Left ventricle myocardium inferior (tissue), 1 donor: Measurements from ENCODE around the gene LRMDA. TPM values are rescaled to one million over a fixed set of nuclear protein-coding genes. Genes with fewer than 3 reads are reported as not detected.
"Not testable (repeated sequence)": the region's sequence is repeated elsewhere in the genome, so short reads cannot be mapped to it uniquely, and the experiment has no call there.

ENCODE experiments used
- DNase-seq: peaks from one replicate; pipeline ENCODE4 v3.0.0-alpha.2; 2020
- H3K27ac ChIP-seq: fragments of 200-600 bp; replicated peaks from 2 replicates; pipeline ENCODE4 v1.8.0; 2021
- H3K27me3 ChIP-seq: fragments of 200-600 bp; 2 replicates; pipeline ENCODE4 v1.8.0; 2021; ENCODE audit warnings: low read depth
- H3K36me3 ChIP-seq: fragments of 200-600 bp; 2 replicates; pipeline ENCODE4 v1.8.0; 2021
- H3K4me1 ChIP-seq: fragments of 200-600 bp; 2 replicates; pipeline ENCODE4 v1.8.0; 2021
- H3K4me3 ChIP-seq: fragments of 200-600 bp; 2 replicates; pipeline ENCODE4 v1.8.0; 2021; ENCODE audit warnings: mild to moderate bottlenecking, moderate library complexity
- H3K9me3 ChIP-seq: fragments of 200-600 bp; replicated peaks from 2 replicates; pipeline ENCODE4 v1.8.0; 2021
- intact Hi-C: fragments of 100-400 bp; cut with micrococcal nuclease; formaldehyde crosslinking; loops from one replicate; pipeline ENCODE4 v1.11.0; 2022
- total RNA-seq: library from RNA; stranded (reverse); fragmentation: NEBNext Ultra II Directional; extraction: Animal tissue kit (Norgen Biotek cat#: 25700); gene quantifications from one replicate; pipeline ENCODE4 v1.2.1, GENCODE V29; 2021
- TF ChIP-seq, protein P1 (sequence below): fragments of 200-600 bp; IDR thresholded peaks from 2 replicates; pipeline ENCODE4 v1.8.0; 2021; ENCODE audit warnings: antibody characterized with exemption, mild to moderate bottlenecking, borderline replicate concordance
- donor health status: DM: no; HTN: yes; CAD: no; lungs with severe emphysema.

LRMDA gene
- total RNA-seq, 1 donor from 2014 or later = 18.7 TPM

DNA sequence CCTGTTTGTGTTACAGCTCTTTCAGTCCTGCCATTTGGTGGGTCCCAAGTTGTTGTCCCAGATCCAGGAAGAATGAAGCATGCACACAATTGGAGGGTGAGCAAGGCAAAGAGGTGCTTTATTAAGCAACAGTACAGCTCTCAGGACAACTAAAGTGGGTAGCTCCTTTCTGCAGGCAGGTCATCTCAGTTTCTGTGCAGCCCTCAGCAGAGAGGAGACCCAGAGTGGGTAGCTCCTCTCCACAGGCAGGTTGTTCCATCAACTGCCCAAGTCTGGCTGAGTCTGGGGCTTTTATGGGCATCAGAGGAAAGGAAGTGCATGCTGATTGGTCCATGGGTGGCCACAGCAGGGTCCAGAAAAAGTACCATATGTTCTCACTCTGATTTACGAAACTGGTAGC lies 624.5 kb downstream of the LRMDA start:
- no peak overlapping the region for H3K27ac ChIP-seq
- no peaks in the 10 kb centered on the region for H3K27me3 ChIP-seq
- DNase-seq = no peak
- no peak overlapping the region for H3K4me3 ChIP-seq
- TF ChIP-seq, protein P1, sequence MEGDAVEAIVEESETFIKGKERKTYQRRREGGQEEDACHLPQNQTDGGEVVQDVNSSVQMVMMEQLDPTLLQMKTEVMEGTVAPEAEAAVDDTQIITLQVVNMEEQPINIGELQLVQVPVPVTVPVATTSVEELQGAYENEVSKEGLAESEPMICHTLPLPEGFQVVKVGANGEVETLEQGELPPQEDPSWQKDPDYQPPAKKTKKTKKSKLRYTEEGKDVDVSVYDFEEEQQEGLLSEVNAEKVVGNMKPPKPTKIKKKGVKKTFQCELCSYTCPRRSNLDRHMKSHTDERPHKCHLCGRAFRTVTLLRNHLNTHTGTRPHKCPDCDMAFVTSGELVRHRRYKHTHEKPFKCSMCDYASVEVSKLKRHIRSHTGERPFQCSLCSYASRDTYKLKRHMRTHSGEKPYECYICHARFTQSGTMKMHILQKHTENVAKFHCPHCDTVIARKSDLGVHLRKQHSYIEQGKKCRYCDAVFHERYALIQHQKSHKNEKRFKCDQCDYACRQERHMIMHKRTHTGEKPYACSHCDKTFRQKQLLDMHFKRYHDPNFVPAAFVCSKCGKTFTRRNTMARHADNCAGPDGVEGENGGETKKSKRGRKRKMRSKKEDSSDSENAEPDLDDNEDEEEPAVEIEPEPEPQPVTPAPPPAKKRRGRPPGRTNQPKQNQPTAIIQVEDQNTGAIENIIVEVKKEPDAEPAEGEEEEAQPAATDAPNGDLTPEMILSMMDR = no peak
- intact Hi-C loops = no loop called here
- H3K4me1 ChIP-seq = no peaks in the 10 kb centered on the region
- H3K36me3 ChIP-seq = no peaks in the 10 kb centered on the region
- H3K9me3 ChIP-seq = peaks cover 10% of the 10 kb centered on the region

DNA sequence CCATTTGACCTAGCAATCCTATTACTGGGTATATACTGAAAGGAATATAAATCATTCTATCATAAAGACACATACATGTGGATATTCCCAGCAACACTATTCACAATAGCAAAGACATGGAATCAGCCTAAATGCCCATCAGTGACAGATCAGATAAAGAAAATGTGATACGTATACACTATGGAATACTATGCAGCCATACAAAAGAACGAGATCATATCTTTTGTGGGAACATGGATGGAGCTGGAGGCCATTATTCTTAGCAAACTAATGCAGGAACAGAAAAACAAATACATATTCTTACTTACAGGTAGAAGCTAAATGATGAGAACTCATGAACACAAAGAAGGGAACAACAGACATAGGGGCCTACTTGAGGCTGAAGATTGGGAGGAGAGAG lies 629.6 kb downstream of the LRMDA start:
- H3K4me1 ChIP-seq, H3K27ac ChIP-seq, DNase-seq, H3K9me3 ChIP-seq, intact Hi-C loops, H3K27me3 ChIP-seq, H3K4me3 ChIP-seq, H3K36me3 ChIP-seq: not testable (repeated sequence)

DNA sequence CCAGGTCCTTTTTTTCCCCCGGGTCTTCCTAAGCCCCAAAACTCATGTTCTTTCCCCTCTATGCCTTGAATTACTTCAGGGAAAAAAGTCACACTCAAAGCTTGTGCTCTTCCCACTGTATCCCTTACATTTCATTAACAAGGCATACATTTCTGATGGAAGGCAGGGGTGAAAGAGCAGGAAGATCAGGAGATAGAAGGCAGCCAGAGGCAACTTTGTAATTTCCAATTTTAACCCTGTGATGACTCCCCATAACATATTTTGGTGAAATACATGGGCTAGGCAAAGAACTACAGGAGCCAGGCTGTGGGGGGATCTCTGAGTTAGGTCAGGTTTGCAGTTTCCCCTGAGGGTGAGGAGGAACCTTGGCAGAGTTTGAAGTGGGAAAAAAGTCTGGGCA lies 635.0 kb downstream of the LRMDA start:
- no peaks in the 10 kb centered on the region for H3K36me3 ChIP-seq
- no peak overlapping the region for H3K27ac ChIP-seq
- no peak for DNase-seq
- H3K9me3 ChIP-seq = no peaks in the 10 kb centered on the region
- no peaks in the 10 kb centered on the region for H3K4me1 ChIP-seq
- intact Hi-C loops = no loop called here
- H3K27me3 ChIP-seq = no peaks in the 10 kb centered on the region
- TF ChIP-seq, protein P1 = no peak
- no peak overlapping the region for H3K4me3 ChIP-seq

DNA sequence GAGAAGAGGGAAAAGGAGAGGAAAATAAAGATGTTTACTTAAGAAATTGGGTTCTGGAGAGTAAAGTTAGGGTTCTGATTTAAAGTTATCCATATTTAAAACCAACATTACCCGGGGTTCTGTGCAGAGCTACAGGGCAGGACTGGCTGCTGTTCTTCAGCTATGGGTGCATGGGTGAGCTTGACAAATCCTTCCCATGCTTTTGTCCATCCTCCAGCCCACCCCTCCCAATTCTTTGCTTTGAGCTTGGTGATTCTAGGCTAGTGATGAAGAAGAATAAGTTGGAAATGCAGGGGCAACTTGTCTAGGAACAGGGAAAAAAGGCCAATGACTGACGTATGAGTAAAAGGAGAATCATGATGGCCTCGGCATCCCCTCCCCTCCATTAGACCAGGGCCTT lies 636.0 kb downstream of the LRMDA start:
- no peak overlapping the region for H3K27ac ChIP-seq
- no peaks in the 10 kb centered on the region for H3K36me3 ChIP-seq
- TF ChIP-seq, protein P1 = no peak
- no peaks in the 10 kb centered on the region for H3K4me1 ChIP-seq
- H3K4me3 ChIP-seq = no peak overlapping the region
- no peaks in the 10 kb centered on the region for H3K27me3 ChIP-seq
- intact Hi-C loops = no loop called here
- H3K9me3 ChIP-seq = no peaks in the 10 kb centered on the region
- no peak for DNase-seq

DNA sequence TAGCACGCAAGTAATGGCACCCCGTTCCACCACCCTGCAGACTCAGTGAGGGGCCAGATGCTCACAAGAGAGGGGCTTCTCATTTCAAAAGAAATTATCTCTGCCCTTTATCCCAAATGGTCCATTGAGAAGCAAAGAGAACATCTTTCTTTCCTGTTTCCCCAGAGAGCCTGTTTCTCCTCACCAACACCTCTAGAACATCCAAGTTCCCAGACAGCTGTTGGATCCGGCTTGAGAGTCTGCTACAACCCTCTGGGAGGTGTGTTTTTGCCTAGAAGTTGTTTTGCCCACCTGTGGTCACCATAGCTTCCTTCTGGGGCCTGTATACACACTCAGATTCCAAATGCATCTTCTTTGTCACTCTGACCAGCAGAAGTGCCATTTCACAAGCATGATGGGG lies 637.4 kb downstream of the LRMDA start:
- no peaks in the 10 kb centered on the region for H3K36me3 ChIP-seq
- no peak overlapping the region for H3K27ac ChIP-seq
- H3K4me3 ChIP-seq = no peak overlapping the region
- intact Hi-C loops = no loop called here
- no peaks in the 10 kb centered on the region for H3K4me1 ChIP-seq
- H3K27me3 ChIP-seq = no peaks in the 10 kb centered on the region
- TF ChIP-seq, protein P1 = no peak
- H3K9me3 ChIP-seq = no peaks in the 10 kb centered on the region
- DNase-seq = no peak

DNA sequence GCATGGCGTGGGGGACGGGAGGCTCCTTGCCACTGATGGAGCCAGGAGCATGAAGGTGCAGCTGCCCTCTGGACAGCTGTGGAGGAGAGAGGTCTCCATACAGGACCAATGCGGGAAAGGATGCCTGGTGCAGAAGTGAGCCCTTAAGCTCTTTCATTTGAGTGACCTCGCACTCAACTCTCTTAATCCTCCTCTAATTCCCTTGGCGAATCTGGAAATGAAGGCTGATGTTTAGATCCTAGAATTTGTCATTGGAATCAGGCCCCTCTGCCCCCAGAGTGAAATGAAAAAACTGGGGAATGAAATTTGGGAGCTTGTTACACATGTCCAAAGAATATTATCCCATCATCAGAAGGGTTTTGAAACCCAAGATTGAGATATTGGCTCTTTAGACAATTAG lies 639.5 kb downstream of the LRMDA start:
- no peak for DNase-seq
- TF ChIP-seq, protein P1 = no peak
- no peaks in the 10 kb centered on the region for H3K27me3 ChIP-seq
- no peak overlapping the region for H3K27ac ChIP-seq
- no peak overlapping the region for H3K4me3 ChIP-seq
- H3K4me1 ChIP-seq = no peaks in the 10 kb centered on the region
- H3K36me3 ChIP-seq = no peaks in the 10 kb centered on the region
- intact Hi-C loops = no loop called here
- no peaks in the 10 kb centered on the region for H3K9me3 ChIP-seq
